Activated CD4-positive, alpha-beta memory T cell treated with anti-CD3 and anti-CD28 coated beads, Interleukin-2, amount 10 ng/mL, durations not matched to agents 7 days and 5 days (primary cell): ENCODE measurements around the gene AQP12B. TPM values are rescaled to one million over a fixed set of nuclear protein-coding genes. Genes with fewer than 3 reads are reported as not detected.
"Not testable (repeated sequence)": the region's sequence is repeated elsewhere in the genome, so short reads cannot be mapped to it uniquely, and the experiment has no call there.

Experiments
- CTCF ChIA-PET: fragments of 350-600 bp; sonication (Branson Sonifier 250); formaldehyde crosslinking; loops from one replicate; lab custom pipeline; 2021; ENCODE audit warnings: antibody characterized with exemption, inconsistent platforms; lab: Charles Lee
- POLR2A ChIA-PET: fragments of 350-600 bp; sonication (Branson Sonifier 250); formaldehyde crosslinking; loops from one replicate; lab custom pipeline; 2021; ENCODE audit warnings: antibody characterized with exemption; lab: Charles Lee
- DNase-seq: peaks from one replicate; pipeline ENCODE4 v3.0.0-alpha.2; 2020
- H3K27ac Mint-ChIP-seq: one replicate; pipeline ENCODE4 v1.8.0; 2021; ENCODE audit warnings: mild to moderate bottlenecking, mixed read lengths
- H3K27me3 Mint-ChIP-seq: one replicate; pipeline ENCODE4 v1.8.0; 2021; ENCODE audit warnings: mixed read lengths
- H3K36me3 Mint-ChIP-seq: one replicate; pipeline ENCODE4 v1.8.0; 2021; ENCODE audit warnings: low read depth, mixed read lengths
- H3K4me1 Mint-ChIP-seq: one replicate; pipeline ENCODE4 v1.8.0; 2021; ENCODE audit warnings: mixed read lengths
- H3K4me3 Mint-ChIP-seq: one replicate; pipeline ENCODE4 v1.8.0; 2021; ENCODE audit warnings: mild to moderate bottlenecking, mixed read lengths
- H3K9me3 Mint-ChIP-seq: one replicate; pipeline ENCODE4 v1.8.0; 2021; ENCODE audit warnings: mixed read lengths
- total RNA-seq, 2 experiments: library from RNA; stranded (reverse); gene quantifications; one replicate each; pipeline ENCODE4 v1.2.3, GENCODE V29; 2021

AQP12B gene
- total RNA-seq, 2 experiments from 2014 or later, result not detected

- H3K4me3 Mint-ChIP-seq, CTCF ChIA-PET, H3K4me1 Mint-ChIP-seq, H3K9me3 Mint-ChIP-seq, H3K36me3 Mint-ChIP-seq, DNase-seq, POLR2A ChIA-PET, H3K27me3 Mint-ChIP-seq, H3K27ac Mint-ChIP-seq: not testable (repeated sequence)
Observed at GRCh38 chr2:240690421-240691074, 7.9 kb upstream of the AQP12B start.

- no peak for DNase-seq
- H3K36me3 Mint-ChIP-seq, result no peaks in the 10 kb centered on the region
- no peaks in the 10 kb centered on the region for H3K27me3 Mint-ChIP-seq
- CTCF ChIA-PET, result no interaction called here
- no peak overlapping the region for H3K27ac Mint-ChIP-seq
- H3K9me3 Mint-ChIP-seq, result no peaks in the 10 kb centered on the region
- H3K4me1 Mint-ChIP-seq, result peaks cover 5% of the 10 kb centered on the region
- POLR2A ChIA-PET, result no interaction called here
- H3K4me3 Mint-ChIP-seq, result no peak overlapping the region
Observed at GRCh38 chr2:240689975-240690374, 7.3 kb upstream of the AQP12B start.

GRCh38 chr2:240688553-240688919 lies 5.9 kb upstream of the AQP12B start:
- peaks cover 11% of the 10 kb centered on the region for H3K4me1 Mint-ChIP-seq
- POLR2A ChIA-PET, result no interaction called here
- no peak overlapping the region for H3K27ac Mint-ChIP-seq
- H3K36me3 Mint-ChIP-seq, result no peaks in the 10 kb centered on the region
- DNase-seq, result no peak
- H3K27me3 Mint-ChIP-seq, result no peaks in the 10 kb centered on the region
- CTCF ChIA-PET, result no interaction called here
- H3K4me3 Mint-ChIP-seq, result no peak overlapping the region
- no peaks in the 10 kb centered on the region for H3K9me3 Mint-ChIP-seq

DNA sequence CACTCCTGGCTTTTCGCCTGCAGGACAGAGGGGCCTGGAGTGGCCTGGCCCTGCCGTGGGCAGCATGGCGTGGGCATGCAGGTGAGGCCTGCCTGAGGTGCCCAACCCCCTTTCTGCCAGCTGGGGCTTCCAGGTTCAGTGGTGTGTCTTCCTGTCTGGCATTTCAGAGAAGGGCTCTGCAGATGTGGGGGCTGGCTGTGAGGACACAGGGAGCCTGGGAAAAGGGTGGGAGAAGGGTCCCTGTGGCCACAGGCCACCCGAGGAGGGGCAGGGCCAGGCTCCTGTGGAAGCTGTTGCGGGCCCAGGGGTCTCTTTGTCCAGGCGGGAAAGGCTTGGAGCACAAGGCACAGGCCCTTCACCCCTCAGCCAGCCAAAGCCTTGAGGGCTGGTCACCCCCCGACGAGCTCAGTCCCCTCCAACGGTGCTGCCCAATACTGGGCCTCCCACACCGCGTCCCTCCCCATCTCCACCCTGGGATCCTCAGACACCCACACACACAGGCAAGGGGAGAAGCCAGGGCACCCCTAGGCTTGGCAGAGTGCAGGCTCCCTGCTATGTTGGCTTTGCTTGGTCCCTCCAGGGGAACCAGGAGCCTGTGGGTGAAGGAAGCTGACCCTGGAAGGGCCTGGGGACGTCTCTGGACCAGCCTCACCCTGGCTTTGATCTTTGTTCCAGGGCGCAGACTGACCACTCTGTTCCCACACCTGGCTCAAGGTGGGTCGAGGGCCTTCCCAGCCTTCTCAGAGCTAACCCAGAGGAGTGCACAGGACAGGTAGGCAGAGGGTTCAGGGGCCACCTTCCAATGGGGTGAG lies 5.3 kb upstream of the AQP12B start:
- H3K9me3 Mint-ChIP-seq, result no peaks in the 10 kb centered on the region
- ChIA-PET CTCF (no interaction called here), POLR2A (no interaction called here)
- DNase-seq, result no peak
- H3K4me1 Mint-ChIP-seq, result peaks cover 11% of the 10 kb centered on the region
- H3K36me3 Mint-ChIP-seq, result no peaks in the 10 kb centered on the region
- H3K4me3 Mint-ChIP-seq, result no peak overlapping the region
- no peaks in the 10 kb centered on the region for H3K27me3 Mint-ChIP-seq
- no peak overlapping the region for H3K27ac Mint-ChIP-seq

- H3K9me3 Mint-ChIP-seq, result no peaks in the 10 kb centered on the region
- DNase-seq, result no peak
- no peaks in the 10 kb centered on the region for H3K27me3 Mint-ChIP-seq
- no peak overlapping the region for H3K4me3 Mint-ChIP-seq
- no peak overlapping the region for H3K27ac Mint-ChIP-seq
- CTCF ChIA-PET, result no interaction called here
- POLR2A ChIA-PET, result interaction anchor here (0.6 kb wide), 1 partner anchor 71 kb away, joined by 3 read pairs; no protein-coding TSS in a partner anchor
- H3K4me1 Mint-ChIP-seq, result peaks cover 11% of the 10 kb centered on the region
- no peaks in the 10 kb centered on the region for H3K36me3 Mint-ChIP-seq
Observed at GRCh38 chr2:240687045-240687740, 4.5 kb upstream of the AQP12B start.

- ChIA-PET POLR2A (interaction anchor here (0.6 kb wide), 1 partner anchor 71 kb away, joined by 3 read pairs; no protein-coding TSS in a partner anchor), CTCF (interaction anchor here (1.1 kb wide), 1 partner anchor 172 kb away, joined by 4 read pairs; no protein-coding TSS in a partner anchor)
- H3K4me3 Mint-ChIP-seq, result no peak overlapping the region
- H3K27me3 Mint-ChIP-seq, result no peaks in the 10 kb centered on the region
- peaks cover 11% of the 10 kb centered on the region for H3K4me1 Mint-ChIP-seq
- H3K36me3 Mint-ChIP-seq, result no peaks in the 10 kb centered on the region
- DNase-seq, result no peak
- H3K9me3 Mint-ChIP-seq, result no peaks in the 10 kb centered on the region
- no peak overlapping the region for H3K27ac Mint-ChIP-seq
Observed at GRCh38 chr2:240686460-240686859, 3.8 kb upstream of the AQP12B start.

DNA sequence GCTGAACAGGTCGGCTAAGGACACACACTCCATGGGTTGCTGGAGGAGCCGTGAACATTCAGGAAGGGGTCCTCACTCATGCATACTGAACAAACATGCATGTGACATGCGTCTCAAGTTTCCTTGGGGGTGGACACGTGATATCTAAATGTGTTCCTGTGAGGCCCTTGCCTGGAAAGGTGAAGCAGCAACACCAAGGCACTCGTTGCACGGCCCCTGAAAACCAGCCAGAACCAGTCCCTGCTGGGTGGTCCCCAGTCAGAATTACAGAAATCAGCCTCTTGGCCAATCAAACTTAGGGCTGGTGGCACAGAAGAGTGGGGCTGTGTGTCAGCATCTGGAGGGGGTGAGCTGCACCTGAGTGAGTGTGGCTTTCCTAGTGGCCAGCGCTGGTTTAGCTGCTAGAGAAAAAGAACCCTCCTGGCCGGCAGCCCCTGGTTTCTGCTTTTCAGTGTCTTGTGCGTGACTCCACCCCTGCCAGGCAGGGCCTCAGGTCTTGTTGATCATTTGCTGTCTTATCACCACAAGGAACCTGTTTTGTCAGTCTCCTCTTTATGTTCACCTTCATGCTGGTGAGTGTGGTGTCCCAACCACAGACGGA lies 3.2 kb upstream of the AQP12B start:
- Mint-ChIP-seq H3K27ac (no peak overlapping the region), H3K4me1 (peaks cover 11% of the 10 kb centered on the region), H3K36me3 (no peaks in the 10 kb centered on the region), H3K9me3 (no peaks in the 10 kb centered on the region), H3K4me3 (no peak overlapping the region), H3K27me3 (no peaks in the 10 kb centered on the region)
- no peak for DNase-seq
- ChIA-PET CTCF (interaction anchor here (1.1 kb wide), 1 partner anchor 172 kb away, joined by 4 read pairs; no protein-coding TSS in a partner anchor), POLR2A (no interaction called here)

GRCh38 chr2:240683980-240684728 lies 1.5 kb upstream of the AQP12B start:
- DNase-seq, H3K27me3 Mint-ChIP-seq, POLR2A ChIA-PET, H3K36me3 Mint-ChIP-seq, H3K9me3 Mint-ChIP-seq, H3K27ac Mint-ChIP-seq, H3K4me3 Mint-ChIP-seq: not testable (repeated sequence)
- CTCF ChIA-PET, result interaction anchor here (1.1 kb wide), 1 partner anchor 98 kb away, joined by 3 read pairs; the partner anchor contains the start of gene CAPN10
- peaks cover 11% of the 10 kb centered on the region for H3K4me1 Mint-ChIP-seq

DNA sequence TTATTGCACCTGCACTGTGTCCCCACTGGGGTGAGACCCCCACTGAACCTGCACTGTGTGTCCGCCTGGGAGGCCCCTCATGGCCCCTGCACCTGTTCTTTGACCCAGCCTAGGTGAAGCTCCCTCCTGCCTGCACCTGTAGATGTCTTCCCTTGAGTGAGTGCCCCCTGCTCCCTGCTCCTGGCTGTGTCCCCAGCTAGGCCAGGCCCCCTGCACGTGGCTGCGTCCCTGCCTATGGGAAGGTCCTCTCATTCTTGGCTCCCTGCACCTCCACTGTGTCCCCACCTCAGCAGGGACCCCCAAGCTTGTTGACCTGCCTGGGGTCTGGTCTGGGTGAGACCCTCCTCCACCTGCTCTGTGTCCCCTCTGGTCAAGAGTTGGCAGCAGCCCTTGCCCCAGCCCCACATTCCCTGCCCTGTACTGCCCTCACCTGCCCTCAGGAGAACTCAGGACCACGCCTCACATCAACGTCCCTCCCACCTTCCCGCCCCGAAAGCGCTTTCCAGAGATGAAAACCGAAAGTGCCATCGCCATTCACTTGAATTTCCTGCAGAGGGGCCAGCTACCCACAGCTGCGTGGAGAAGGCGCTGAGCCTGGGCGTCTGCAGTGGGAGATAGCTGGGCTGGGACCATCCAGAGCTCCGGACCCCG lies 769 bp upstream of the AQP12B start:
- H3K36me3 Mint-ChIP-seq, CTCF ChIA-PET, H3K27ac Mint-ChIP-seq, POLR2A ChIA-PET, DNase-seq, H3K27me3 Mint-ChIP-seq, H3K4me3 Mint-ChIP-seq, H3K9me3 Mint-ChIP-seq: not testable (repeated sequence)
- H3K4me1 Mint-ChIP-seq, result peaks cover 11% of the 10 kb centered on the region

DNA sequence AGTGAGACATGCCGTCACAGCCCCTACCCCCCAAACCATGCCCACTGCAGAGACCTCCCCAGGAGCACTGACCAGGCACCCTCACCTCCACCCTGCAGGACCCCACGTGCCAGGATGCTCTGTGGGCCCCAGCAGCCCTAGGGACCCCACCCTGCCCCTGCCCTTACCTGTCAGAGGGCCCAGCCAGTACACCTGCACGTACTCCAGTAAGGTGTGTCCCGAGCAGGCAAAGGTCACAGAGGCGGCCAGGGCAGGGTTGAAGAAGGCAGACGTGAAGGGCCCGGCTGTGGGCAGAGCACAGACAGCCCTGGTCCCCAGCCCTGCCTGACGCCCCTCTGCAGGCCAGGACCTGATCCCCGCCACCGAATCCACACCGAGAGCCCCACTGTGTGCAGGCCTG lies 2.5 kb downstream of the AQP12B start:
- DNase-seq, H3K36me3 Mint-ChIP-seq, H3K9me3 Mint-ChIP-seq, POLR2A ChIA-PET, CTCF ChIA-PET, H3K27me3 Mint-ChIP-seq, H3K27ac Mint-ChIP-seq, H3K4me3 Mint-ChIP-seq, H3K4me1 Mint-ChIP-seq: not testable (repeated sequence)

DNA sequence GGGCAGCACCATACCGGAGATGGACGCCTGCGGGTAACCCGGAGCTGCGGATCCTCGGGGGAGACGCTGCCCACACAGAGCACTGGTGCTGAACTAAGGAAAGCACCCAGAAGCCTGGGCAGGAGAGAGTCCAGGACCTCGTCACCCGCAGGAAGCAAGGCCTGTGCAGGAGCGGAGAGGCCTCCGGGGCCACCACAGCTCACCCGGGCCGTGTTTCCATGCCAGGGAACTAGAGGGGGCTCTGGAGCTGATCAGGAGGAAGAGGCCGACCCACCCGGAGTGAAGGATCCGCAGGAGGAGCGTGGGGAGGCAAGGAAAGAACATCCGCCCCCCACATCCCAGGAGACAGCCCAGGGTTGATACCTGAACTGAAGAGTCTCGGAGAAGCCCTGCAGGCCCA lies 3.8 kb downstream of the AQP12B start:
- CTCF ChIA-PET, H3K27me3 Mint-ChIP-seq, H3K4me3 Mint-ChIP-seq, H3K36me3 Mint-ChIP-seq, H3K4me1 Mint-ChIP-seq, H3K9me3 Mint-ChIP-seq, POLR2A ChIA-PET, H3K27ac Mint-ChIP-seq, DNase-seq: not testable (repeated sequence)

DNA sequence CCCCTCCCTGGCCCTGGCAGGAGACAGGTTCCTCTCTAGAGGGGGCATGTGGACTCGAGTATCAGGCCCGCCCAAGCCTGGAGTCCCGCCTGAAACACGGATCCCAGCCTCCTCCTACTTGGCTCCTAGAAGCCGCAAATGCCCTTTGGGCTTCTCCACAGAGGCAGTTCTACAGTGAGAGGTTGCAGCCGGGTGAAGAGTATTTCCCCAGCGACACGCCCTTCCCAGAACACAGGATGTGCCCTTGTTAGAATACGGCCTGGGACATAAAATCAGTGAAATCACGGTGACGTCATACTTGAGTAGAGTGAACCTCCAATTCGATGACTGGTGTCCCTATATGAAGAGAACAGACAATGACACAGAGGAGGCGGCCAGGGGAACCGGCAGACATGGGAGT lies 4.6 kb downstream of the AQP12B start:
- H3K36me3 Mint-ChIP-seq, POLR2A ChIA-PET, H3K4me3 Mint-ChIP-seq, DNase-seq, H3K27ac Mint-ChIP-seq, H3K9me3 Mint-ChIP-seq, H3K4me1 Mint-ChIP-seq, CTCF ChIA-PET: not testable (repeated sequence)
- H3K27me3 Mint-ChIP-seq, result peaks cover 10% of the 10 kb centered on the region
